GM19395 (cell line): ENCODE data around the gene POLD1.
"Not testable (repeated sequence)": the region's sequence is repeated elsewhere in the genome, so short reads cannot be mapped to it uniquely, and the experiment has no call there.

Experiments used
- ATAC-seq: cut with Tn5 transposase; IDR thresholded peaks from one replicate; pipeline ENCODE4 v1.9.1; 2021; ENCODE audit warnings: mild to moderate bottlenecking, moderate library complexity; ENCODE audit not compliant: unreplicated experiment

POLD1 gene

GRCh38 chr19:50383852-50384684 lies at the start of gene POLD1:
POLD1 (plus strand) TSS chr19:50384347; CDS start chr19:50398852, 14,505 bp downstream.
- ATAC-seq: peak; percentile 80

- ATAC-seq: no peak
Measured at GRCh38 chr19:50334741-50335421, 49.3 kb upstream of the POLD1 start.

DNA sequence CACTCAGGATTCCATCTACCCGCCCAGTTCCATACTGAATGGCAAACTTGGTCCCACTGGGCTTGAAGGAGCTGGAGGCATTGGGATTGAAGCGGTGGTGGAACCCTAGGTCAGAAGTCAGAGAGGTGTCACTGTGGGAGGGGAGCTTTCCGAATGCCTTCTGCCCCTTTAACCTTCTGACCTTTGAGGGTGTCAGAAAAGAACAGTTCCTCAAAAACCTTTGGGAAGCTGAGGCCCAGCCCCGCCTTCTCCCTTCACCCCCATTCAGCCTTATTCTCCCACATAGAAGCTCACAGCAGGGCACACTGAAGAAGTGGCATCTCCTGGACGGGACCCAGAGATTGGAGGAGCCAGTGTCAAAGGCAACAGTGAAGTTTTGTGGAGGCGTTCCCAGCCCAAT lies 47.1 kb upstream of the POLD1 start:
- not testable (repeated sequence) for ATAC-seq

GRCh38 chr19:50340331-50340730 lies 43.8 kb upstream of the POLD1 start:
- no peak for ATAC-seq

DNA sequence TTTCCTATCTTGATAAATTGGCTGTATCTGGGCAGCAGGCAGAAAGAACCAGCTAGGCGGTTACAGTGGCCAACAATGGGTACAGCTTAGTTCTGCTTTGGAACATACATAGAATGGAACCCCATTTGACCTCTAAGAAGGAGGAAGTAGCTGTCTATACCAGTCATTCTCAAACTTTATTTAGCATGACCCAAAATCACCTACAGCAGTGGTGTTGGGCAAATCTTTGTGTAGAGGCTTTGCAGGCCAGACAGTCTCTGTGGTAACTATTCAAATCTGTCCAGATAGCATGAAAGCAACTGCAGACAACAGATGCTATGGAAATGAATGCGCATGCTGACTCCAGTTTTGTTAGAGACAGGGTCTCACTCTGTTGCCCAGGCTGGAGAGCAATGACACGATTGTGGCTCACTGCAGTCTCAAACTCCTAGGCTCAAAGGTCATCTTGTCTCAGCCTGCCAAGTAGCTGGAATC lies 43.0 kb upstream of the POLD1 start:
- ATAC-seq: no peak

DNA sequence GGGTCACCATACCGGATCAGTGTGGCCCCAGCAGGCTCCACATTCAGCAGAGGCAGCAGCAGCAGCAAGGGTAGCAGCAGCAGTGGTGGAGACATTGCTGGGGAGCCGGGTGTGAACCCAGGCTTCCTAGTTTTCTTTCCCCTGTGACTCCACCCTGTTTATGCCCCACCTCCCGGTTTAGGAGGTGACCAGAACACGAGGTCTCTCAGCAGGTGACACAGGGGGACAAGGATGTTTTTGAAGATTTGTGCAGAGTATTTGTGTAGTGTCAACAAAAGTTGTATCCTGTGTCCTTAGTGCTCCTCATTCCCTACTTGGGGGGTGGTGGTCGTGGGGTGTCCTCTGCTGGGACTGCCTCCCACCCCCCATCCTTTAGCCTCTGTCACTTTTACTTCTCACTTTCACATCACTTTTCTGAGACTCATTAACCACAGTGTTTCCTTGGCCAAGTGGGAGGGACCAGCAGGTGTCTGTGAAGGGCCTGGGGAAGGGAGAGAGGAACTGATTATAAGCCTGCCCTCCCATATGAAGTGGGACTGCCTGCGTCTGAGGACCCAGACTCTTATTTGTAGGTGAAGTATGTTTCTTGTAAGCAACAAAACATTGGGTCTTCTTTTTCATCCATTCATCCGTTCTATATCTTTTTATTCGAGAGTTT lies 39.4 kb upstream of the POLD1 start:
- ATAC-seq: peak; percentile 57

GRCh38 chr19:50347089-50347581 lies 37.0 kb upstream of the POLD1 start:
- peak; percentile 56 for ATAC-seq

GRCh38 chr19:50349277-50350057 lies 34.7 kb upstream of the POLD1 start:
- ATAC-seq: no peak

- no peak for ATAC-seq
Measured at GRCh38 chr19:50352242-50352641, 31.9 kb upstream of the POLD1 start.

DNA sequence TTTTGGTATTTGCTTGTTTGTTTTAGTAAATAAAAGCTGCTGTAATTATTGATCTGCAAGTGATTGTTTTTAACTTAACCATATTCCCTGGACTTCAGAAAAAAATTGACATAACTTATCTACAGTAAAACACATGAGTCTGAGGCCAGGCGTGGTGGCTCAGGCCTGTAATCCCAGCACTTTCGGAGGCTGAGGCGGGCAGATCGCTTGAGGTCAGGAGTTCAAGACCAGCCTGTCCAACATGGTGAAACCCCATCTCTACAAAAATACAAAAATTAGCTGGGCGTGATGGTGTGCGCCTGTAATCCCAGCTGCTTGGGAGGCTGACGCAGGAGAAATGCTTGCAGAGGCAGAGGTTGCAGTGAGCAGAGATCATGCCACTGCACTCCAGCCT lies 30.7 kb upstream of the POLD1 start:
- ATAC-seq: not testable (repeated sequence)

DNA sequence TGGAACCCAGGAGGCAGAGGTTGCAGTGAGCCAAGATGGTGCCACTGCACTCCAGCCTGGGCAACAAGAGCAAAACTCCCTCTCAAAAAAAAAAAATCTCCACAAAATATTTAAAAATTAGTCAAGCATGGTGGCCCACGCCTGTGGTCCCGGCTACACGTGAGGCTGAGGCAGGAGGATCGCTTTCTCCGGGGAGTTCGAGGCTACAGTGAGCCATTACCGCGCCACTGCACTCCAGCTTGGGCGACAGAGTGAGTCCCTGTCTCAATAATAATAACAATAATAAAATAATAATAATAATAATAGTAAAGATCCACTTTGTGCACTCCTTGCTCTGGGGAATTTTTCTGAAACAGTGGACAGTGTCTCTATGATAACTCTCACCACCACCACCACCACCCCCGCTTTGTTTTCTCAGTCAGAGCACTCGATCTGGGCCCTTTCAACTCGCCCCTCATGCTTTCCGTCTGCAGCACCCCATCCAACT lies 27.4 kb upstream of the POLD1 start:
- ATAC-seq: no peak

- peak; percentile 64 for ATAC-seq
Measured at GRCh38 chr19:50357178-50358100, 26.7 kb upstream of the POLD1 start.

- ATAC-seq: no peak
Measured at GRCh38 chr19:50358483-50359327, 25.4 kb upstream of the POLD1 start.

- ATAC-seq: no peak
Measured at GRCh38 chr19:50359328-50359818, 24.8 kb upstream of the POLD1 start.

DNA sequence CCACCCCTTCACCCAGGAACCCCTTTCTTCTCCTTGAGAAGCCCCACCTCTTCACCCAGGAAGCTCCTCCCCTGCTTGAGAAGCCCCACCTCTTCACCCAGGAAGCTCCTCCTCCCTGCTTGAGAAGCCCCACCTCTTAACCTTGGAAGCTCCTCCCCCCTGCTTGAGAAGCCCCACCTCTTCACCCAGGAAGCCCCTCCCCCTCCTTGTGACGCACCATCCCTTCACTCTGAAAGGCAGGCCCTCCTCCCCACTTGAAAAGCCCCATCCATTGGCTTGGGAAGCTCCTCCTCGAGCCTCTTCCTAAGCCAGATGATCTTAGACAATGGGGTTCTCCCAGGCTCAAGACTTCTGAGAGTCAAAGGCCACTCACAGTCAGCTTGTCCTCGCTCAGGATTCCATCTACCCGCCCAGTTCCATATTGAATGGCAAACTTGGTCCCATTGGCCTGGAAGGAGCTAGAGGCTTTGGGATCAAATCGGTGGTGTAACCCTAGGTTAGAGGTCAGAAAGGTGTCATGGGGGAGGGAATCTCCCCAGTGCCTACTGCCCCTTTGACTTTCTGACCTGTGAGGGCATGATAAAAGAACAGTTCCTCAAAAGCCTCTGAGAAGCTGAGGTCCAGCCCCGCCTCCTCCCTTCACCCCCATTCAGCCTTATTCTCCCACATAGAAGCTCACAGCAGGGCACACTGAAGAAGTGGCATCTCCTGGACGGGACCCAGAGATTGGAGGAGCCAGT lies 22.7 kb upstream of the POLD1 start:
- ATAC-seq: no peak

GRCh38 chr19:50362030-50362412 lies 22.1 kb upstream of the POLD1 start:
- ATAC-seq: no peak

DNA sequence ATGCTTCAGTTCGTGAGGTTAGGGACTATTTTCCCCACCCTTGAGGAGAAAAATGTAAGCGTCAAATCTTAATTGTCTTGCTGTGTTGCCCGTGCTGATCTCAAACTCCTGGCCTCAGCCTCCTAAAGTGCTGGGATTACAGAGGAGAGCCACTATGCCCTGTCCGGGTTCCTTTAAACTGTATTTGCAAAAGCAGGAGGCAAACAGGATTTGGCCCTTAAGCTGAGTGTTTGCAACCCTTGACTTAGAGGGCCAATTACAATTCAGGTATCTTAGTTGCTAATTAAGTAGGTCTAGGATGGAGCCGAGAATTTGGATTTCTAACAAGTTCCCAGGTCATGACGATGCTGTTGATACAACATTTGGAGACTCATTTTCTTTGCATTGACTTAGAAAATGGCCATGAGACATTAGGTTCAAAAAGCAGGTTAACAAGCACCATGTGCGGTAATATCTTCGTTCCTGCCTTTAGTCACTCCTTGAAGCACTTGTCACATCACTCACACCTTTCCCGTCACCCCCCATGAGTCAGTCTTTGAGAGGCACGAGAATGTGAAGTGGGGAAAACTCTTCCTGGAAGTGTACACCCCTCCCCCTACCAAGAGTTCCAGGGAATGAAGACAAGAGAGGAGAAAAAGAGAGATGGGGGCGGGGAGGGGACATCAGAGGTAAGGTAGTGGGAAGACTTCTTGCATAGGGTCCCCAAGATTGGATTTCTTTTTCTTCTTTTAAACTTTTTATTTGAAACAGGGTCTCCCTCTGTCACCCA lies 21.3 kb upstream of the POLD1 start:
- ATAC-seq: no peak
